GM19372 (cell line): ENCODE data around the gene ZNF423.

Experiments
- ATAC-seq: cut with Tn5 transposase; IDR thresholded peaks from one replicate; pipeline ENCODE4 v1.9.1; 2021; ENCODE audit warnings: mild to moderate bottlenecking, low read depth, moderate library complexity; ENCODE audit not compliant: unreplicated experiment

ZNF423 gene

DNA sequence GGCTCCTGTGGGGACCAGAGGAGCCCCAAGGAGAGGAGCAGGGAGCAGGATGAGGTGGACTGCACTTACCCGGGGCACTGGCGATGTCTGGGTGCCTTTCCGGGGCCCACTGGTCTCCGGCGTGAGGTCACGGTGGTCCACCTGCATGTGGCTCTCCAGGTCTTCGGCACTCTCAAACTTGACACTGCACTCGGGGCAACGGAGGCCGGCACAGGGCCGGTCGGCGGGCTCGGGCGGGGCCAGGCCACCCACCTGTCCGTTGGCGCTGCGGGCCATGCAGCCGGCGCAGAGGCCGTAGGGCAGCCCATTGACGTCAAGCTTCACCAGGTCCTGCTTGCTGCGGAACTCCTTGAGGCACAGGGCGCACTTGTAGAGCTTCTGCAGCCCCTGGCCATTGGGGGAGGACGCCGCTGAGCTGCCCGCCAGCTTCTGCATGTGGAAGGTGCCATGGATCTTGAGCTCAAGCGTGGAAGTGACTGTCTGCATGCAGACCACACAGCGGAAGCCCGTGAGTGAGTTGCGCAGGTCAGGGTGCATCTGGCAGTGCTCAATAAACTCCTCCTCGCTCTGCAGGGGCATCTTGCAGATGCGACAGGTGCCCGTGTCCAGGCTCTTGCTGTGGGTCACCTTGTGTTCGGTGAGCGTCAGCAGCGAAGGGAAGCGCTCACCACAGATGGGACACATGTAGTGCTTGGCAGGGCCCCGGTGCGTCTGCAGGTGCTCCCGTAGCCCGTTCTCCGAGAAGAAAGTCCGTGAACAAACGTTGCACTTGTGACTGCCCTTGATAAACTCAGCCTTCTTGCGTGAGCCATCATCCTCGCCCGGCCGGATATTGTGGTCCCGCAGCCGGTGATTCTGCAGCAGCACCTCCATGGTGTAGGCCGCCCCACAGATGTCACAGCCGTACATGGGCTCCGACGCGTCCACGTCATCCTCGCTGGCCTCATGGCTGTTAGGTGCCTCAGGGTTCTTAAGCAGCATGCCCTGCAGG, 220.0 kb downstream of the ZNF423 start:
- no peak for ATAC-seq

DNA sequence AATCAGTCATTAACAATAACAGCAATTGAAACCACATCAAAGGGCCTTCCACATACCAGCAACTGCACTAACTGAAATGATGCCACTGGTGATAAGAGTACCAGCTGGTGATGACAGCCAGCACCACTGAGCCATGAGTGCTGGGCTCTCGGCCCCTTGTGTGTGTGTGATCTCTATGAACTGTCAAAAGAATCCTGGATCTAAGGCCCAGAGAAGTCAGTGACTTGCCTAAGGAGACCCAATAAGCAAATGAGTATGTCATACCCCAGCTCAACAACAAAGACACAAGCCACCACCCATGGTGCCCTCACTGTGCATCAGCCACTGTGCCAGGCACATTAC, 220.9 kb downstream of the ZNF423 start:
- no peak for ATAC-seq

DNA sequence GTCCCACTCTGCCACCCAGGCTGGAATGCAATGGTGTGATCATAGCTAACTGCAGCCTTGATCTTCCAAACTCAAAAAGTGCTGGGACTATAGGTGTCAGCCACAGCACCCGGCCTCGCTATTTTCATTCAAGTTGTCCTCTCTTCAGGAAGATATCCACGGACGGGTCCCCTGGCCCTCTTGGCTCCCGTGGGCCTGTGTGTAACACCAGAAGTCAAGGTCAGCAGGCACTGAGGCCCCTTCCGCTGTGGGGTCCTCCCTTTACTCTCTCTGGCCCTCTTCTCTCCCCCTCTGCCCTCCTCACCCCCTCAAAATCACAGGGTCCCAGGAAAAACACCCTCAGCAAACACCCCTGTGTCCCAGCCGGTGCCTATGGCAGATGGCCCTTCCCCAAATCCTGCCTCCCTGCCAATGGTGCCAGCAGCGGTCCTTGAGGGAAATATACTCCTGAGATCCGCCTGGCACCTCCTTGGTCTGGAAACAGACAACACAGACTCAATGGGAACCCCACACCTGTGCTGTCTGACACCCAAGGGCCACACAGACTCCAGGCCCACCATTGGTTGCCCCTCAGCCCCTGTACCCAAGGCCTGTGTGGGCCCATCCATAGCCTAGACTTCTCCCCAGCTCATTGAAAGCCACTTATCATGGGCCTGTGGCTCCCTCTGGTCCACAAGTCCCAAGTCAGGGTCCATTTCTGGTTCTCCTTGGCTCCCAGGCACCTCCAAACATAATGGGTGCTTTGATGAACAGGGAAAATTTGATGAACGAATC, 221.5 kb downstream of the ZNF423 start:
- ATAC-seq, result no peak

DNA sequence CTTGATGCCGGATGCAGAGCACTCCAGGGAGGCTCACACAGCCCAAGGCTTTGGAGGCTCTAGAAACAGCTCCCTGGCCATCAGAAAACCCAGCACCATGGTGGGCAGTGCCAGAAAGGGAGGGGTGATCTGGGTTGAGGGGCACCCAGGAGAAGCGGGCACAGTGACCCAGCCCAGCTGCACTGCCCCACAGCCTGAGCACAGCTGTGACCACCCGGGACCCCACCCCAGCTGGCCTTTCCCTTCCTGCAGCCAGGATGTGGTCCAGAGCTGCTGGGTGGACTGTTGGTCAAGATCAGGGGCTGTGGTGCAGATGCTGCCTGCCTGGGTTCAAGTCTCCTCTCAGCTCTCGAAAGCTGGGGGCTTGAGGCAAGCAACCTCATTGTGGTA, 223.1 kb downstream of the ZNF423 start:
- ATAC-seq, result no peak

DNA sequence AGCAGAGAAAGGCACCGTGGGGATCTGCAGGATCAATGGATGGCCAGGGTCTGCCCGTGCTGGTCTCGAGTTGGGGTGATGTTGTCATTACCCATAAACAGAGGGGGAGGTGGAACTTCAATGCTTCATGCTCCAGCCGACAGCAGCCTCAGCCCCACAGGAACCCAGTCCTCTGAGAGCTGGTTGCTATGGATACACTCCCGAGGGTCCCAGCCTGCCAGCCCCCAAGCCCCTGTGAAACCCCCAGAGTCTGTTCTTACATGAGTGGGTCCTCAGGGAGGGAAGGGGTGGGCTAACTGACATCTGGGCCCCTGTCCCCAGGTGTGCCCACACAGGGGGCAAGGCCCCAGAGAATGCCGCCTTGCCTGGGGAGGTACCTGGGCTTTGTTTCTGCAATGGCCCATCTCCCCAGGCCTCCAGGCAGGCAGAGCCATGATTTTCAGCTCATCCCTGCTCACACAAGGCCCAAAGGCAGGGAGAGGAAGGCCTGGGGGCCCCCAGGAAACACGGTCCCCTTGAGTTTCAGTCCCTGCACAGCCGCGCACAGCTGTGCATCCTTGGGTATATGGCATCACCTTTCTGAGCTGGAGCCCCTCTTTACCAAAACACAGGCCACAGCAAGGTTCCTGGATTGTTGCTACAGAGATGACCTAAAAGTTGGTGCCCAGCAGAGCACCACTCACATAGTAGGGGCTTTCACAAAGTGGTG, 223.7 kb downstream of the ZNF423 start:
- no peak for ATAC-seq

DNA sequence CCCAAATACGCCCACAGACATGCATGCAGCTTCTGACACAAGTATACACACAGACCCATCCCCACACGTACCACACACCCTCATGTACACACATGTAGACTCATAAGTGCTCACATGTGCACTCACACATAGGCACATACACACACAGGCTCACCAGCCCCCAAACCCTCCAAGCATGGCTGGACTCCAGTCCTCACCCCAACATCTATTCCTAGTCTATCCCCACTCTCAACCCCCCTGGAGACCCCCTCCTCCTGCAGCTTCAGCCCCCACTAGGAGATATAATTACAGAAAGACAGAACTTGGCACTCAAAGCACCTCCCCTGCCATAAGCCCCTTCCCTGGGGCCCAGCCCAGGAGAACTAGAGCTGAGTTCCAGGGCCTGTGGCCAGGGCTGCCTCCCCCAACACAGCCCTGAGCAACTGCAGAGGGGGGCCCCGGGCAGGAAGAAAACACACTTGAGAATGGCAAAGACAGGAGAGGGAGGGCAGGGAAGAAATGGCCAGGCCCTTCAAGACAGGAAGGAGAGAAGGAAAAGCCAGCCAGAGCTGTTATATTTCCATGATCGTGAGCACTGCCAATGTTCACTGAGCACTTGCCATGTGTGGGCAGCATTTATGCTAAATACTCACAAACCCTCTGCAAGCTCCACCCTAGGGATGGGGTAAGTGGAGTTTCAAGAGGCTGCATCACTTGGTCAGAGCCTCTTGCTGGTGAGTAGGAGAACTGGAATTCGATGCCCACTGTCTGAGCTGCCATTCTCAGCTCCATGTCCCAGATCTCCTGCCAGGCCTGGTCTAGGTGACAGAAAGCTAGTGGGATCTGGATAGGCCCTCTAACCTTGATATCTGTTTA, 224.5 kb downstream of the ZNF423 start:
- no peak for ATAC-seq

DNA sequence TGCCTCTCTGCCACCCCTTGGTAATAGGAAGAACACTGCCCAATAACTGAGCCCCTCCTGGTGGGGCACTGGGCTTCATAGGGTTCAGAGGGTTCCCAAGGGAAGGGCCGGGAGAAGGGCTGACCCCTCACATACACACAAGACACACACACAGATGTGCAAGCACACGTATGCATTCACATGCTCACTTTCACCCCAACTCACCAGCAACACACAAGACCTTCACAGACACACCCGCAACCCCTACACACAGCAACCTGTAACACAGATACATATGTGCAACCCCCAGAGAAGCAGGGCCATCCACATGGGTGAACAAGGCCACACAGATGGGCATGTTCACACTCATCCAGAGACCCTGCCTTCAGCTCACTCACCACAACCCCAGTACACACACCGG, 225.1 kb downstream of the ZNF423 start:
- no peak for ATAC-seq

DNA sequence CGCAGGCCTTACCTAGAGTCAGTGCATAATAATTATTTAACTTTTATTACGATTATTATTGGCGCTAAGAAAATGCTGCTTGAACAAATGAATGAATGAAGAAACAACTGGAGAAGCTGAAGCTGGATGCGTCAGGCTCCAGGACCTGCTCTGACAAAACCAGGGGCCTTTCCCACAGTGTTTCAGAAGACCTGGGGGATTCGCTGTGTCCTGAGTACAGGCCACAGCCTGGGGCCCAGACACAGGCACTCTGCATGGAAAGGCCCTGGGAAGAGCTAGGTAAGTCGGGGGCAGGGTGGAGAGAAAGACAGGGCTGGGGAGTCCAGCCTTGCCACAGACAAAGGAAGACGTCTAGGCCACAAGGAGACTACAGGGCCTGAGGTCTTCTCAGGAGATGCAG, 226.1 kb downstream of the ZNF423 start:
- ATAC-seq, result no peak

DNA sequence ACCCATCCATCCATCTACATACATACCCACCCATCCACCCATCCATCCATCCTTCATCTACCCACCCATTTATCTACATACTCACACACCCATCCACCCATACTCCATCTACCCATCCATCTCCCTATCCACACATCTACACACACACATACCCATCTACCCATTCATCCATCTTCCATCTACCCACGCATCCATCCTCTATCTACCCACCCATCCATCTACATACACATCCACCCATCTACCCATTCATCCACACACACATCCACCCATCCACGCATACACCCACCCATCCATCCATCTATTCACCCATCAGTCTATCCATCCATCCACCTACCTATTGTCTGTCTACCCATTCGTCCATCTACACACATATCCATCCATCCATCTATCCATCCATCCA, 227.8 kb downstream of the ZNF423 start:
- no peak for ATAC-seq

DNA sequence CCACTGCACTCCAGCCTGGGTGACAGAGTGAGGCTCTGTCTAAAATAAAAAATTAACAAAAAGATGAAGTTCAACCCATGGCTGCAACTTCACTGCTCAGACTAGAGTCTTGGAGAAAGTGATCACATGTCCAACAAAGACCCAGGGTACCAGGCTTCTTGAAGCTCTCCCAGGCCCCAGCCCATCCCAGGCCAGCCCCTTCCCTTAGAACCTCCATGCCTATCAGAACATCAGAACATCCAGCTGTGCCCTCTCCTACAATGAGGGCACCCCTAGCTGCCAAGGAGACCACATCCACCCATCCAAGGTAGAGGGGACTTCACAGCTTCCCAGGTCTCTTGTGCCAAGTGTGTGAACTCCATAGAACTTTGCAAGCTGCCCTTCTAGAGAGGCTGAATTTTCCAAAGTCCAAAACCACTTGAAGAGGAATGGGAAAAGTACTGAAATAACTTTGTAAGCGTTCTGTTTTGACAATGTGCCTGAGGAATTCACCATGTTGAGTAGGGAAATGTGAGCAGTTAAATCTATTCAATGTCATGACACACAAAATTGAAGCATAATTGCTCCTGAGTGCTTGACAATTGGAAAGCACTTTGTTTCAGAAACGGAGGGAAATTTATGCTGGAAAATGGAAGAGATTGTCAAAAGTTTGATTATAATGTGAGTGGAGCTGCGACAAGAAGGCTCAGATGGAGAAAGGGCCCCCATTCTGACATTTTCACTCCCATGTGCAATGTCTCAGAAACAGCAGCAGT, 230.4 kb downstream of the ZNF423 start:
- ATAC-seq, result no peak

DNA sequence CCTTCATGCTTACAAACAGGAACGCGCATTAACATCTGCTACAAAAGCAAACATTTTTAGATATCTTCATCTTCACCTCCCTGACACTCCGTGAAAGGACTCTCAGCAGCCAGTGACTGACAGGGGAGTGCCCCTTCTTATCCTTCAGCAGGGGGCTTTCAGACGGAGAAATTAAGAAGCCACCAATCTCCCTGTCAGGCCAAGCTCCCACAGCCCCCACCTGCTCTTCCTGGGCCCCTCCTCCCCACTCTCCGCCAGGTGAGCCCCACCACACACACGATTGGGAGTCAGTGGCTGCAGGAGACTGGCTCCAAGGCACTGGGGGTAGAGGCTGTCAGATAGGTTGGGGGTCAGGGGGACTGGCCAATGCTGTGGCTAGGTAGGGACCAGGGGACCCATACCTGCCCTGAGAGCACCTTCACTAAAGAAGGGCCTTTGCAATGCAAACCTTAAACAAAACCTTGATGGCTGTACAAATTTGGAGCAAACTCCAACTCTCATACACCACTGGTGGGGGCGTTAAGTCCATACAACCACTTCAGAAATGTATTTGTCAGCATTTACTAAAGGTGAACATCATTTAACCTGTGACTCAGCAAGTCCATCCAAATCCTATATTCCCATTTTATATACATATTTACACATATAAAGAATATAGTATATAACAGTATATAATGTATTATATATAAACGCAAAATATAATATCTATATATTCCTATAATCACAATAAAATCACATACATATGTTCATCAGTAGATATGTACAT, 232.2 kb downstream of the ZNF423 start:
- ATAC-seq, result no peak

DNA sequence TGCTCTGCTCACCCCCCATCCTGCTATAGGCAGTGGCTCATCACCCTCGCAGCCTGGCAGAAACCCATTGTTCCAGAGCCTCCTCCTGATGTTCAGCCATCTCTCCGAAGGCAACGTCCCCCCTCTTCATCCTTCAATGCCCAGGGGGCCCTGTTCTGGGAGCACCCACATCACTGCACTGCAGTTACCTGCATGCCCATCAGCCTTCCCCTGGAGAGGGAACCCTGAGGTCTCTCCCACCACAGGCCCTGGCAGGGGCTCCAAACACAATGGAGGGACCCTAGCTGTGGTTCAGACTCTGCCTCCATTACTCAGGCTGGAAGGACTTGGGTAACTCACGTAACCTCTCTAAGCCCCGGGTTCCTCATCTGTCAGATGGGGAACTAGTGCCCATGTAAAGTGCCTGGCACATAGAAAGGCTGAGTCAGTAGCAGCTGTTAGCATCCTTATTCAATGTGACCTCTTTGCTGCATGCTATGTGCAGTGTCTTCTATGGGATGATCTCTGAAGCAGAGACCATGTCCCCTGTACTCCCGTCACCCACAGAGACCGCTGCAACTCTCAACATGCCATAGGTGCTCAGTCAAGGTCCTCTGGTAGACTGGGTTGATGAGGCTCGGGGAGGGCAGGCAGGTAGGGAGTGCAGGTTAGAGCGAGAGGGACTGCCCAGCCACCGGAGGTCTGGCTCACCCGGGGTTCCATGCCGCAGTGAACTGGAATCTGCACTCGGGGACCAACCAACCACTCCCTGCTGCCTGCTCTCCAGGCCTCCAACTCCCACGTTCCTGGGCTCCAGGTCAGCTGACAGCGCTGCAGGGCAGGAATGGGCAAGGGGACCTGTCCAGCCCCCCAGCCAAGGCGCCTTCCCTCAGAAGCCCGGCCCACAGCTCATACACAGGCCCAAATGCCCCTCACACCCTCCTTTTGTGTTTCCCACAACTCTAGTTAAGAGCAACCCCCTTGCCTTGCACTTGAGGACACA, 233.2 kb downstream of the ZNF423 start:
- ATAC-seq, result no peak

DNA sequence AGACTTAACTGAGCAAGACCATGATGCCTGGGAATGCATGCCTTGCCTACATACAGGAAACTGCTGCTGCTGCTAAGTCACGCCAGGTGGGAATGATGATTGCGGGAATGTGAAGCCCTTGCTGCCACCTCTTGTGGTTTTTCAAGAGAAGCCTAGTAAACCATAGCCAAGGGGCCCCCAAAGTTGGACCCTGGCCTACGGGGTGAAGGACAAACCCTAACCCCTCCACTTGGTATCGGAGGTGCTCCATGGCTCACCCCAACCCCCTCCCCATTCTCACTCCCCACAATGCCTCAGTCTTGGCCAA, 233.9 kb downstream of the ZNF423 start:
- ATAC-seq, result no peak

DNA sequence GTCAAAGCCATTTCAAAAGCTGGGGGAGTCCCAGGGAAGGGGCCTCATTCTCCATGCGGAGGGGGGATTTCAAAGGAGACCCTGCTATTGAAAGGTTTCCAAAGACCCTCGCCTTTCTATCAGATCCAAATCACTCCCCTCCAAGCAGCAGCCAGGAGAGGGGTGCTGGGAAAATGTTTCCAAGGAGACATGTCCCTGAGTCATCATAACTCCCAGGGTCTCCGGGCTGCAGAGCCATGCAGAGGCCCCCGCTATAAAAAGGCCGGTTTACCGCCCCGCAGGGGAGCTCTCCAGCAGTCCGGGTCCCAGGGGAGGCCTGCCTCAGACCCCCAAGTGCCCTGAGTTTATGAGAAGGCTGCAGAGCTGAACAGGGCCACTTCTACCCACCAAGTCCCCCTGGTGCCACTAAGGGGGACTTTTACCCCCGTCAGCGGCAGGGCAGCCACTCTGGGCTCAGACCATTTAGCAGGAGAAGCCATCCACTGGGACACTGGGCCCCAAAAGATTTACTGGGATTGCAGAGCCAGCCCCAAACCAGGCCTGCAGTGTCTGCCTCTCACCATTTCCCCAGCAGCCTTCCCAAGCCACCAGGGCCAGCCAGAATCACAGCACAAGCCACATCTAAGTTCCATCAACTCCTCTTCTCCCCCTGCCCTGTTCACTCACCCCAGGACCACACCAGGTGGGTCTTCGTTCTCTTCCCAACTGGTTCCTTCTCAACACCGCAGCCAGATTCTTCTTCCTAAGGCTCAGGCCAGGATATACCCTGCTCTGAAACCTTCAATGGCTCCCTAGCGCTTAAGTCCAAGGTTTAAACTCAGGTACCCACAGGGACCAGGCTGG, 234.4 kb downstream of the ZNF423 start:
- no peak for ATAC-seq

DNA sequence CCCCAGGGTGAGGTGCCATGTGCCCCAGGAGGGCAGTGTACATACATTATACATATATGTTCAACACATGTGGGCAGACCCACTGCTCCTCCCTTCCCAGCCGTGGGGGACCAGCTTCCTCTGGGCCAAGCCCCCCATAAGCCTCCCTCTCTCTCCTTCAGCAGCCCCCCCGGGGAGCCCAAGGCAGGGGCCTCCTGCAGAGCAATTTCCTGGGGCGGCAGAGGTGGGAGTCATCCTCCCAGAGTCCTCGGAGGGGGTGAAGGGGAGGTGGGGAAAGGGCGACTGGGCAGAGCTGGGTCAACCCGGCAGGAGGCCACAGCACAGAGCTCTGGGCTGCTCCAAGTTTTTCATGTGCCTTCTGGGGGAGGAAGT, 235.1 kb downstream of the ZNF423 start:
- no peak for ATAC-seq

DNA sequence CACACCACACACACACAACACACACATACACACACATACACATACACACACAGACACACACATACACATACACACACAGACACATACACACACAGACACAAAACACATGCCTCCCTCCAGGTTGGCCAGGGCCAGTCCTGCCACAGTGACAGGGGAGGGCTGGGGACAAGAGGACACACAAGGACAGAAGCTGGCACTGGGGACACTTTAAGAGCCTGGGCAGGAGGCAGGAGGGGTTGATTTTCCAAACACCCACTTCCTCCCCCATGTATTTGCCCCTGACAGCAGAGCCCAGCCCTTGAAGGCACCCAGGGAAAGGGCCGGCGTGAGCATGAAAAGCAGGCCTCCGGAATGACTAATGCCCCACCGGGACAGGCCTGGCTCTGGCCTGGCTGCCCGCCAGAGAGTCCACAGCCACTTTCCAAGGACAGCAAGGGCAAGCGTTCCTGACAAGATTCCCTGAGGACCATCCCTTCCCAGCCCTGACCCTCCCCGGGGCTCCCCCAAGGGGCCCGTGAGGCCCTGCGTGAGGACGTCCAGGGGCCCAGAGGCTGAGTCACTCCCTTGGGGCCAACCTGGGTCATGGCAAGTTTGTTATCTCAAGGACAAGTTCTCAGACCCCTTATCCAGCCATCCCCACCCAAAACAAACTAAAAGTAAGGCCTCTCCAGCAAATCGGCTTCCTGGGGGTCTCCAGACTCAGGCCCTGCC, 235.6 kb downstream of the ZNF423 start:
- ATAC-seq, result no peak

DNA sequence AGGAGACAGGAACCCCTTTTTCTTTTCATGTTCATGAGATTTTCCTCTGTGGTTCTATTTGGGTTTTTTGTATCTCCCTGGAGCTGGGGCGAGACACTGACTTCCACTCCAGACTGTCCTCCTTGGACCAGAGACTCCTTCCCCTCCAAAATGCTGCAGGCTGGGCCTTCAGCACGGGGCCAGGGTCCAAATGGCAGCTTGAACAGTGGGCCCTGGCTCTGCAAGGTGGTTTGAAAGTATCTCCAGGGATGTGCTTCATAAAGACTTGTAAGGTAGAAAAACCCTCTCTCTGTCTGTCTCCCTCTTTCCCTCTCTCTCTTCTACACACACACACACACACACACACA, 236.1 kb downstream of the ZNF423 start:
- ATAC-seq, result no peak
